Activated CD8-positive, alpha-beta T cell treated with anti-CD3 and anti-CD28 coated beads, Interleukin-2, amount 10 ng/mL, durations not matched to agents 7 days and 5 days (primary cell): ENCODE data around the gene RAI1. TPM values are rescaled to one million over a fixed set of nuclear protein-coding genes. Genes with fewer than 3 reads are reported as not detected.

Experiments used
- ATAC-seq: fragments of 150-1000 bp; cut with Tn5 transposase; one replicate; pipeline ENCODE4 v1.10.0; 2021; ENCODE audit warnings: moderate library complexity
- CTCF ChIA-PET: fragments of 350-600 bp; sonication (Branson Sonifier 250); formaldehyde crosslinking; loops from one replicate; lab custom pipeline; 2021; ENCODE audit warnings: antibody characterized with exemption; lab: Charles Lee
- POLR2A ChIA-PET: fragments of 350-600 bp; sonication (Branson Sonifier 250); formaldehyde crosslinking; loops from one replicate; lab custom pipeline; 2021; ENCODE audit warnings: antibody characterized with exemption; lab: Charles Lee
- DNase-seq: peaks from one replicate; pipeline ENCODE4 v3.0.0-alpha.2; 2020
- H3K27ac Mint-ChIP-seq: one replicate; pipeline ENCODE4 v1.8.0; 2021; ENCODE audit warnings: mild to moderate bottlenecking, mixed read lengths
- H3K27me3 Mint-ChIP-seq: one replicate; pipeline ENCODE4 v1.8.0; 2021; ENCODE audit warnings: low read depth, mixed read lengths
- H3K36me3 Mint-ChIP-seq: one replicate; pipeline ENCODE4 v1.8.0; 2021; ENCODE audit warnings: low read depth, mixed read lengths
- H3K4me1 Mint-ChIP-seq: one replicate; pipeline ENCODE4 v1.8.0; 2021; ENCODE audit warnings: low read depth, mixed read lengths
- H3K4me3 Mint-ChIP-seq: one replicate; pipeline ENCODE4 v1.8.0; 2021; ENCODE audit warnings: mild to moderate bottlenecking, mixed read lengths
- H3K9me3 Mint-ChIP-seq: one replicate; pipeline ENCODE4 v1.8.0; 2022; ENCODE audit warnings: mixed read lengths; ENCODE audit not compliant: insufficient read depth
- total RNA-seq, 2 experiments: library from RNA; stranded (reverse); gene quantifications; one replicate each; pipeline ENCODE4 v1.2.3, GENCODE V29; 2021

The RAI1 gene
- total RNA-seq, 2 experiments from 2014 or later: 24.4 to 24.6 TPM

DNA sequence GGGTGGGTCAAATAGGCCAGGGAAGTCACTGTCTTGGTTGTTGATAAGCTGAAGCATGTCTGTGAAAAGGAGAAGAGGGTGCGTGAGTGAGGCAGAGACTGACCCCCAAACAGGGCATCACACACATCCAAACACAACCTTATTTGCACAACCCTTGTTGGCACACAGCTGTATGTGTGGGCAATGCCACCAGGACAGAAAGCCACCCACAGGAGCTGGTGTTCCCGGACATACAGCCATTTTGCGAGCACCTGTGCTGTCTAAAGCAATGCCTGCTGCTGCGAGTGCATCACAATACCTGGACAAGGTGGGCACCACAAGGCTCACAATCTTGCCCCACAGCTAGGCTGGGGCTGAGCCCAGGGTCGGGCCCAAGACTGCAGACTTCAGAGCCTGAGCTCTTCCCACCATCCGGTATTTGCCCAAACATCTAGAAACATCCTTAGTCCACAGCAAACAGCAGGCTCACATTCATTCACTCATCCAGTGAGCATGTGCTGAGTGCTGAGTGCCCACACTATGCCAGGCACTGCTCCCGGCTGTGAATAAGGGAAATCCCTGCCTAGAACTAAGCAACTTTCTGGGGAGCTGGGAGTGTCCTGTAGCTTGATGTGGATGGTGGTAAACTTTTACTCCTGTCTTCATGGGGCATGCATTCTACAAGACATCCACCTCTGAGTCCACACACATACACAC is 139.4 kb downstream of the RAI1 start:
- Mint-ChIP-seq H3K9me3 (no peaks in the 10 kb centered on the region), H3K27me3 (no peaks in the 10 kb centered on the region), H3K36me3 (peaks cover 69% of the 10 kb centered on the region), H3K4me1 (peaks cover 68% of the 10 kb centered on the region), H3K27ac (peak overlapping the region; percentile 81), H3K4me3 (peak overlapping the region; percentile 83)
- CTCF ChIA-PET: interaction anchor here (0.6 to 3.7 kb wide), 8 partner anchors 8 to 99 kb away, joined by 3 to 24 read pairs (median 6); no protein-coding TSS in a partner anchor
- no peak for DNase-seq
- POLR2A ChIA-PET: interaction anchor here (0.8 to 6.8 kb wide), 7 partner anchors 13 to 35 kb away, joined by 3 to 35 read pairs (median 5); partner anchors contain the start of gene SREBF1
- no peak for ATAC-seq

DNA sequence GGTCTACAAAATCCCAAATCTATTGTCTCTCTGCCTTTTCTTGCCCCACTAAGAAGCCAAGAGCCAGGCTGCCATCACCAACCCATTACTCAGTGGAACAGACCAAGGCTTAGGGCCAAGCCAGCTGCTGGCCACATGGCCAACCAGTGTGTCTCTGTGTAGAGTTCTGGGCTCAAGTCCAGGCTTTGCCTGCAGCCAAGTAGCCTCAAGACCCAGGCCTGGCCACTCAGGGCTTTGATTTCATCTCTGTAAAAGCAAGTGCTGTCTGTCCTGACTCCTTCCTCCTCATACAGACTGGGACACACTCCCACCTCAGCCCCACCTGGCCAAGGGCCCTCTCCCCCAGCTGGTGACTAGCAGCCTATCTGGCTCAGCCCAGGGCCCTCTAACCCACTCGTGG is 140.9 kb downstream of the RAI1 start:
- ChIA-PET CTCF (interaction anchor here (1.1 to 3.7 kb wide), 6 partner anchors 10 to 39 kb away, joined by 4 to 24 read pairs (median 6); no protein-coding TSS in a partner anchor), POLR2A (interaction anchor here (1.9 to 6.9 kb wide), 4 partner anchors 9 to 32 kb away, joined by 5 to 76 read pairs (median 22); partner anchors contain the start of gene SREBF1)
- no peak for ATAC-seq
- H3K36me3 Mint-ChIP-seq: peaks cover 69% of the 10 kb centered on the region
- peaks cover 84% of the 10 kb centered on the region for H3K4me1 Mint-ChIP-seq
- no peaks in the 10 kb centered on the region for H3K9me3 Mint-ChIP-seq
- peak overlapping the region; percentile 81 for H3K27ac Mint-ChIP-seq
- DNase-seq: no peak
- H3K4me3 Mint-ChIP-seq: peak overlapping the region; percentile 83
- H3K27me3 Mint-ChIP-seq: no peaks in the 10 kb centered on the region

DNA sequence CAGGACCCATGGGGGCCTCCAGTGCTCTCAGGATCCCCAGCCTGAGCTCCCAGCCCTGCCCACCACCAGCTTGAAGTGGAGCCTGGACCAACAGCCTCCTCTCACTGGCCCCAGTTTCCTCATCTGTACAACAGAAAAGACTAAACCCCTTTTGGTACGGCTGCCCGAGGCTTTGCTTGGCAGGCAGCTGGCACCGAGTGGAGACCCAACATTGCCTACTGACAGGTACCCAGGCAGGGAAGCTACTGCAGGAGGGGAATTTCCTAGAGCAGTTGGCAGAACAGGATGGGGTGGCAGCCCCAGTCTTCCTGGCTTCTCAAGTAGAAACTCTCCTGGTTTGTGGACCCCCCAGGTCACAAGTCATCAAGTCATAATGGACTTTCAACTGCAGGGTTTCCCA is 141.4 kb downstream of the RAI1 start:
- ChIA-PET CTCF (interaction anchor here (1.1 to 3.7 kb wide), 6 partner anchors 10 to 38 kb away, joined by 4 to 24 read pairs (median 6); no protein-coding TSS in a partner anchor), POLR2A (interaction anchor here (1.9 to 6.9 kb wide), 4 partner anchors 10 to 32 kb away, joined by 5 to 76 read pairs (median 22); partner anchors contain the start of gene SREBF1)
- H3K9me3 Mint-ChIP-seq: no peaks in the 10 kb centered on the region
- ATAC-seq: no peak
- H3K36me3 Mint-ChIP-seq: peaks cover 66% of the 10 kb centered on the region
- no peaks in the 10 kb centered on the region for H3K27me3 Mint-ChIP-seq
- H3K4me1 Mint-ChIP-seq: peaks cover 88% of the 10 kb centered on the region
- DNase-seq: no peak
- peak overlapping the region; percentile 81 for H3K27ac Mint-ChIP-seq
- peak overlapping the region; percentile 83 for H3K4me3 Mint-ChIP-seq

DNA sequence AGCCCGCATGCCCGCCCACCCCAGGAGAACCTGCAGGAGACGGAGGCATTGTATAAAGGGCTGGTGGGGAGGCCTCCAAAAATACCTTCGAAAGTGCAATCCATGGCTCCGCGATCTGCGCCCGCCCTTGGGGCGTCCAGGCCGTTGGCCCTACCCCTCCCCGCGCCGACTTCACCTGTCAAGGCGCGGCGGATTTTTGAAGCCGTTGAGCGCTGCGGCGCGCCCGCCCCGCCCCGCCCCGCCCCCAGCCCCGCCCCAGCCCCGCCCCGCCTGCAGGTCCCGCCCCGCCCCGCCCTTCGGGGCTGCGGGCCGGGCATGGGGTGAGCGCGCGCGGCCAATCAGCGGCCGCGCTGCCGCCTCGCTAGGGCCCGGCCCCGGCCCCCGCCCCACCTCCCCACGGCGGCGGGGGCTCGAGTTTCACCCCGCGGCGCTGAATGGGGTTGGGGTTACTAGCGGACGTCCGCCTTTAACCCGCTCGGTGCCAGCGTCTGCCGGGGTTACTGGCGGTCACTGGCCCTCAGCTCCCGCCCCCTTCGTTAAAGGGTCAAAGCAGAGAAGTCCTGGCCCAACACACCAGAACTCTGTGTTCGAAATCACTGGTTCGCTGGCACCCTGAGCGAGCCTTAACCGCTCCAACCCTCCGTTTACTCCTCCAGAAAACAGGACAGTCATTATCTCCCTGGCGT is 142.3 kb downstream of the RAI1 start:
- Mint-ChIP-seq H3K4me1 (peaks cover 92% of the 10 kb centered on the region), H3K27ac (peak overlapping the region; percentile 91), H3K9me3 (no peaks in the 10 kb centered on the region), H3K4me3 (peak overlapping the region; percentile 83), H3K36me3 (peaks cover 61% of the 10 kb centered on the region), H3K27me3 (no peaks in the 10 kb centered on the region)
- peak; percentile 84 for ATAC-seq
- ChIA-PET CTCF (interaction anchor here (1.0 to 3.7 kb wide), 3 partner anchors 11 to 13 kb away, joined by 3 to 24 read pairs (median 3); partner anchors contain the start of gene SREBF1), POLR2A (interaction anchor here (0.8 to 6.9 kb wide), 4 partner anchors 11 to 26 kb away, joined by 3 to 76 read pairs (median 20); partner anchors contain the start of gene SREBF1)
- DNase-seq: peak; percentile 90

DNA sequence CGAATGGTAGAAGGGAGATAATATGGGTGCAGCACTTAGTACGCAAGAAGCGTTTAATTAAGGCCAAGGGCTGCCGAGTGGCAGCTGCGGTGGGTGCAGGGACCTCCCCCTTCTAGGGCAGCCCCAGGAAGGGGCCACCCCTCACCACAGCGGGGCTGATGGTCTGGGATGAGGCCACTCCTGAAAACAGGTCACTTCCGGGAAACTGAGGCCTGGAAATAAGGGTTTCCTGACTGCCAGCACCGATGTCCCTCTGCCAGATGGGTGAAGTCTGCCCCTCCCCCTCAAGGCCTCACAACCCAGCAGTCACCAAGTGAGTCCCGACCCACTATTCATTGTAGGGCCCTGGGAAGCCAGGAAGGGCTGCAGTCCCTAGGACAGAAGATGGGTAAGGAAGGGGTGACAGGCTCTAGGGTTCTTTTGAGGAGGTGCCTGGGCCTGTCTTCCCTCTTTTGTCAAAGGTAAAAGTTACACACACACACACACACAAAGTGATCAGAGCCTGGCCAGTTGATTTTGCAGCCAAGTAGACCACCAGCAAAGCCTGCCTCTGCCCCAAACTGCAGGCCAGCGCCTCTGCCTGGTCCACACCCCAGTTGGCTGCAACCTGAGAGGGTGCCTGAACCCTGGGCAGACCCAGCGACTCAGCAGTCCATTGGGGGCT is 143.0 kb downstream of the RAI1 start:
- ATAC-seq: peak; percentile 4
- peak; percentile 49 for DNase-seq
- ChIA-PET CTCF (interaction anchor here (1.0 kb wide), 2 partner anchors 10 to 12 kb away, joined by 3 read pairs; partner anchors contain the start of gene SREBF1), POLR2A (interaction anchor here (0.8 to 6.9 kb wide), 4 partner anchors 10 to 25 kb away, joined by 3 to 76 read pairs (median 20); partner anchors contain the start of gene SREBF1)
- Mint-ChIP-seq H3K4me1 (peaks cover 89% of the 10 kb centered on the region), H3K9me3 (no peaks in the 10 kb centered on the region), H3K4me3 (peak overlapping the region; percentile 78), H3K27ac (peak overlapping the region; percentile 91), H3K27me3 (no peaks in the 10 kb centered on the region), H3K36me3 (peaks cover 55% of the 10 kb centered on the region)

DNA sequence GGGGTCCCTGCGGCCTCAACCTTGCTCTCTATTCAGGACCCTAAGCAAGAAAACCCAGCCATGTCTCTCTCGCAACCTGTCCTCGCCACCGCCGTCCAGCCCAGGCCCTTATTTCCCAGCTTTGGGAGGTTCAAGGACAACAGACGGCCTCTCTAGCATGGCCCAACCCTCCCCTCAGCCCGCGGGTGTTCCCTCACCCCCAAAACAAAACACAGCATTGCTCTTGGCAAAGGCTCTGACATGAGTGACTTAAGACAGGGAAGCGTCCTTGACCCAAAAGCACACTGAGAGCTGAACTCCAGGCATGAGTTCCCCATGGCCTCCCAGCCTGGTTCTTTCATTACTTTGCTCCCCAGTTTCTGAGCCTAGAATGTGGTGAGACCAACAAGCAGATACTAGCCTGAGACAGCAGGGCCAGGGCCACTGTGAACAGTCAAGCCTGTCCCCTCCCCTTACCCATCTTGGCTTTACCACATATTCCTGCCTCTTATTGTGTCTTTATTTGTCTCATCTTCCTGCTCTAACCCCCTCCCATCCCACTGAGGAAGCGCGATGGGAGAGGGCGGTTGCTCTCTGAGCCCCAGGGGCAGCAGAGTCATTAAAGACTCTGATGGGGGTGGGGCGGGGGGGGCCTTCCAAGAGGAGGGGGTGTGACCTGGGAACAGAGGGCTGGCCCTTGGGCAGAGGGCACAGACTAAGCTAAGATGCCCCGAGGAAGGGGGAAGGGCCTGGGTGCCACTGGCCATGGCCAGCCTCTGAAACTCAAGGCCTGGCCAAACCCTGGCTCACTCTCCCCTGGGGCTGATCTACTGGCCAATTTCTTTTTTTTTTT is 143.7 kb downstream of the RAI1 start:
- H3K4me3 Mint-ChIP-seq: peak overlapping the region; percentile 78
- CTCF ChIA-PET: no interaction called here
- peak overlapping the region; percentile 91 for H3K27ac Mint-ChIP-seq
- DNase-seq (no peak), ATAC-seq (no peak)
- no peaks in the 10 kb centered on the region for H3K27me3 Mint-ChIP-seq
- H3K36me3 Mint-ChIP-seq: peaks cover 49% of the 10 kb centered on the region
- POLR2A ChIA-PET: interaction anchor here (1.7 to 6.9 kb wide), 2 partner anchors 9 to 12 kb away, joined by 4 to 76 read pairs; partner anchors contain the start of gene SREBF1
- peaks cover 88% of the 10 kb centered on the region for H3K4me1 Mint-ChIP-seq
- H3K9me3 Mint-ChIP-seq: no peaks in the 10 kb centered on the region

DNA sequence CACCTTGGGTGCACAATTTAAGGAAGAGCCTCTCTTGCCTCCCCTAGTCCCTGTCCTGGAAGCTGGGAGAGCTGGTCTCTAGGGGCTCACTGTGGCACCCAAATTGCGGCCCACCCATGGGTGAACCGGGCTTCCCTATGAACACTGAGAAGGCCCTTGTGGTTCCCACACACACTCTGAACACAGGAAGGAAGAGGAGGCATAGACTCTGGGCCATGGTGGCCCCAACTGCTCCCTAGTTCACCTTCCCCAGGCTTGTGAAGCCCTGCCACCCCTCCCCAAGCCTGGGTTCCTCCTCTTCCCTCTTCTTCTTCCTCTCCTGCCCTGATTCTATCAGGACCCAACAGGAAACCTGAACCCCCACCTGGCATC is 145.1 kb downstream of the RAI1 start:
- Mint-ChIP-seq H3K36me3 (peaks cover 45% of the 10 kb centered on the region), H3K4me1 (peaks cover 81% of the 10 kb centered on the region), H3K9me3 (no peaks in the 10 kb centered on the region), H3K27me3 (no peaks in the 10 kb centered on the region), H3K27ac (peak overlapping the region; percentile 91), H3K4me3 (peak overlapping the region; percentile 58)
- peak; percentile 14 for ATAC-seq
- DNase-seq: no peak
- POLR2A ChIA-PET: interaction anchor here (1.0 to 6.9 kb wide), 3 partner anchors 8 to 30 kb away, joined by 3 to 76 read pairs (median 5); partner anchors contain the start of gene SREBF1
- CTCF ChIA-PET: interaction anchor here (1.3 kb wide), 1 partner anchor 23 kb away, joined by 3 read pairs; no protein-coding TSS in a partner anchor

DNA sequence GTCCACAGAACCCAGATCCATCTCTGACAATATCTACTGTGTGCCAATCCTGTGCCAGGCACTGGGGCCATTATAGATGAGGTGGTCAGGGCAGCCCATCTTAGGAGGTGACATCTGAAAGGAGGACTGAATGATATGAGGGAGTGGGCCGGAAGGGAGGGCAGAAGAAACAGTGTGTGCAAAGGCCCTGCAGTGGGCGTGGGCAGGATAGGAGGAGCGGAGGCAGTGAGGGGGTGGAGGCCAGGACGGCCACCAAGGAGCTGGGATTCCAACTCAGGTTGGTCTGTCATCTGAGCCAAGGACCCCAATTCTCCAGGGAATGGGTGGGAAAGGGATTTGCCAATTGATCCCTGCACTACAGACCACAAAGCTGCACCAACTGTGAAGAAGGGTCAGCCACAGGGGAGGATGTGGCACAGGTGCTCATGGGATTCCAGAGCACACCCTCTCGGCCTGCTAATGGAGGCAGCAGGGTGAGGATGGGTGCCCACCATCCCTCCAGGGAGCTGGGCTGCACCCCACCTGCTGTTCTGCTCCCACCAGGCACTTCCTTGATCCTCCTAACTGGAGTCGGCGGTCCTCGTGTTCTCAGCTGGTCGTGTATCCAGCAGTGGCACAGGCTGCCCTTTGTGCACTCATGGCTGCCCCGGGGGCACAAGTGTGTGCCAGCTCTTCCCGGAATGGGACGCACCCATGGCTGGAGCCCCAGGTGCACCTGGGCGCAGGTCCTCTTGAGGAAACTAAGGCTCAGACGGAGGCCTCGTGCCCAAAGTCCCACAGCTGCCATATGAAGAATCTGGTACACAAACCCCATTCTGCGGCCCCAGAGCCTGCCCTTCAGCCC is 145.9 kb downstream of the RAI1 start:
- POLR2A ChIA-PET: interaction anchor here (0.6 to 6.9 kb wide), 4 partner anchors 10 to 208 kb away, joined by 3 to 76 read pairs (median 3); partner anchors contain the start of gene SREBF1
- CTCF ChIA-PET: interaction anchor here (0.7 to 1.3 kb wide), 4 partner anchors 9 to 33 kb away, joined by 3 to 4 read pairs (median 3); no protein-coding TSS in a partner anchor
- Mint-ChIP-seq H3K36me3 (peaks cover 43% of the 10 kb centered on the region), H3K9me3 (no peaks in the 10 kb centered on the region), H3K4me3 (peak overlapping the region; percentile 58), H3K4me1 (peaks cover 79% of the 10 kb centered on the region), H3K27me3 (no peaks in the 10 kb centered on the region), H3K27ac (peak overlapping the region; percentile 91)
- no peak for ATAC-seq
- DNase-seq: no peak

DNA sequence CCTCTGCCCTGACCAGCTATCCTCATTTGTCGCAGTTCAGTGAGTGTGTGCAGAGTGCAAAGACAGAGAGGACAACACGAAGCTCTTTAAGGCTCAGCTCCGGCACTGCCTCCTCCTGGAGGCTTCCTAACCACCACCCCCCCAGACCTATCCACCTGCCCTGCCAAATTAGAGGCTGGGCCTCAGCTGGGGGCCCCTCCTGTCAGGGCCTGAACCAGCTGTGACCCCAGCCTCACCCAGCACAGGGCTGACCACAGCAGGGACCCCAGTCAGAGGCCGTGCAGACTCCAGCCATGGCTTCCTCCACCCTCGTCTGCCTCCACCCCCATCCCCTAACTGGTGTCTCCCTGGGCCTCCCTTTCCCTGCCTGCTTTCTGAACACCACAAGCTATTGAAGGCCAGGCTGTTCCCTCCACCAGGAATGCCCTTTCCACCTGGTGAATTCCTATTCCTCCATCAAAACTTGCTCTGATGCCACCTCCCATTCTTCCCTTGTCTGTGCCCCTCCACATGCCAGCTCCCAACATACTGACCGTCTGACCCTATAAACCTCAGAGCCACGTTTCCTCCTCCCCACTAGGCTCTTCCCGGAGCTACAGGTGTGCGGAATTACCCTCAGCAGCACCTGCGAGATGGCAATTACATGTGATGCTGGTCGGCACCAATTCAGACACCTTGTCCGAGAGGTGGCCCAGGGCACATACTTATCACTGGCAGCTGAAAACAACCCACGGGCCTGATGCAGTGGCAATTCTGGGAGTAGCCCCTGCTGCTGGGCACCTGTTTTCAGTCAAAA is 146.8 kb downstream of the RAI1 start:
- peaks cover 75% of the 10 kb centered on the region for H3K4me1 Mint-ChIP-seq
- H3K27ac Mint-ChIP-seq: peak overlapping the region; percentile 67
- POLR2A ChIA-PET: interaction anchor here (0.7 to 6.9 kb wide), 2 partner anchors 9 to 18 kb away, joined by 3 to 76 read pairs; partner anchors contain the start of gene SREBF1
- ATAC-seq (no peak), DNase-seq (no peak)
- peaks cover 37% of the 10 kb centered on the region for H3K36me3 Mint-ChIP-seq
- no peaks in the 10 kb centered on the region for H3K9me3 Mint-ChIP-seq
- no peak overlapping the region for H3K4me3 Mint-ChIP-seq
- CTCF ChIA-PET: interaction anchor here (0.7 to 1.3 kb wide), 4 partner anchors 8 to 32 kb away, joined by 3 to 4 read pairs (median 3); no protein-coding TSS in a partner anchor
- H3K27me3 Mint-ChIP-seq: no peaks in the 10 kb centered on the region
